Loucy (cell line): Measurements from ENCODE around the gene ZNF783.

ENCODE experiments used
- H2AFZ ChIP-seq: fragments of 200-600 bp; sonication (generic); 2 replicates; pipeline ENCODE4 v1.6.0; 2016; ENCODE audit warnings: antibody characterized with exemption, mild to moderate bottlenecking, low read length, moderate library complexity
- H3F3A ChIP-seq: fragments of 200-600 bp; 2 replicates; pipeline ENCODE4 v1.6.0; 2016; ENCODE audit warnings: antibody characterized with exemption, low read depth, mild to moderate bottlenecking
- H3K27me3 ChIP-seq: fragments of 200-600 bp; sonication (generic); 2 replicates; pipeline ENCODE4 v1.6.1; 2014; ENCODE audit warnings: low read length, mild to moderate bottlenecking; ENCODE audit not compliant: insufficient read depth, poor library complexity, severe bottlenecking
- H3K36me3 ChIP-seq: fragments of 200-600 bp; sonication (generic); 2 replicates; pipeline ENCODE4 v1.6.1; 2016; ENCODE audit warnings: low read length; ENCODE audit not compliant: insufficient read depth
- H3K4me1 ChIP-seq: fragments of 200-600 bp; sonication (generic); 2 replicates; pipeline ENCODE4 v1.5.1; 2014; ENCODE audit warnings: low read length, mild to moderate bottlenecking; ENCODE audit not compliant: insufficient read depth, poor library complexity, severe bottlenecking
- H3K4me2 ChIP-seq: fragments of 200-600 bp; sonication (generic); 2 replicates; pipeline ENCODE4 v1.6.0; 2014; ENCODE audit warnings: antibody characterized with exemption, low read length, low read depth, mild to moderate bottlenecking; ENCODE audit not compliant: poor library complexity, severe bottlenecking
- H3K4me3 ChIP-seq: fragments of 200-600 bp; sonication (generic); 2 replicates; pipeline ENCODE4 v1.5.1; 2014; ENCODE audit warnings: low read length, mild to moderate bottlenecking, mixed read lengths; ENCODE audit not compliant: poor library complexity, severe bottlenecking
- H3K79me2 ChIP-seq: fragments of 200-600 bp; sonication (generic); 2 replicates; pipeline ENCODE4 v1.6.1; 2014; ENCODE audit warnings: low read length; ENCODE audit not compliant: insufficient read depth
- H3K9ac ChIP-seq: fragments of 200-600 bp; sonication (generic); 2 replicates; pipeline ENCODE4 v1.6.0; 2014; ENCODE audit warnings: mild to moderate bottlenecking, low read depth, low read length, moderate library complexity; ENCODE audit not compliant: poor library complexity, severe bottlenecking
- H3K9me2 ChIP-seq: fragments of 200-600 bp; sonication (generic); replicated peaks from 2 replicates; pipeline ENCODE4 v1.6.1; 2016; ENCODE audit warnings: low read depth, low read length, mixed read lengths
- H3K9me3 ChIP-seq: fragments of 200-600 bp; sonication (generic); 2 replicates; pipeline ENCODE4 v1.6.1; 2014; ENCODE audit warnings: mild to moderate bottlenecking, antibody characterized with exemption, low read length, low read depth; ENCODE audit not compliant: insufficient read depth
- H4K20me1 ChIP-seq: fragments of 200-600 bp; sonication (generic); 2 replicates; pipeline ENCODE4 v1.6.0; 2014; ENCODE audit warnings: antibody characterized with exemption, low read length, mild to moderate bottlenecking; ENCODE audit not compliant: insufficient read depth, poor library complexity, severe bottlenecking
- CTCF ChIP-seq: fragments of 200-600 bp; sonication (generic); conservative IDR thresholded peaks from 2 replicates; pipeline ENCODE4 v1.5.1; 2014; ENCODE audit warnings: mild to moderate bottlenecking, antibody characterized with exemption, low read length
- EZH2phosphoT487 ChIP-seq: fragments of 200-600 bp; IDR thresholded peaks from 2 replicates; pipeline ENCODE4 v1.6.1; 2018; ENCODE audit warnings: antibody characterized with exemption, mild to moderate bottlenecking, moderate library complexity, borderline replicate concordance

The ZNF783 gene

GRCh38 chr7:149252378-149252777 is 9.6 kb upstream of the ZNF783 start:
- no peaks in the 10 kb centered on the region for H4K20me1 ChIP-seq
- no peaks in the 10 kb centered on the region for H3K27me3 ChIP-seq
- no peak overlapping the region for H3K4me2 ChIP-seq
- H3F3A ChIP-seq, result no peaks in the 10 kb centered on the region
- no peaks in the 10 kb centered on the region for H3K9me3 ChIP-seq
- H3K9ac ChIP-seq, result no peak overlapping the region
- H3K79me2 ChIP-seq, result peaks cover 8% of the 10 kb centered on the region
- no peak for TF ChIP-seq EZH2phosphoT487
- no peak for TF ChIP-seq CTCF
- H3K9me2 ChIP-seq, result no peaks in the 10 kb centered on the region
- H2AFZ ChIP-seq, result no peak overlapping the region
- H3K4me1 ChIP-seq, result no peaks in the 10 kb centered on the region
- H3K4me3 ChIP-seq, result no peak overlapping the region
- H3K36me3 ChIP-seq, result peaks cover 61% of the 10 kb centered on the region

- H3K4me3 ChIP-seq, result no peak overlapping the region
- no peaks in the 10 kb centered on the region for H4K20me1 ChIP-seq
- H3K4me2 ChIP-seq, result no peak overlapping the region
- H3K79me2 ChIP-seq, result no peaks in the 10 kb centered on the region
- no peaks in the 10 kb centered on the region for H3K9me2 ChIP-seq
- TF ChIP-seq CTCF (no peak), EZH2phosphoT487 (no peak)
- no peaks in the 10 kb centered on the region for H3K4me1 ChIP-seq
- H3K9me3 ChIP-seq, result no peaks in the 10 kb centered on the region
- no peaks in the 10 kb centered on the region for H3F3A ChIP-seq
- no peaks in the 10 kb centered on the region for H3K27me3 ChIP-seq
- H2AFZ ChIP-seq, result no peak overlapping the region
- H3K36me3 ChIP-seq, result peaks cover 61% of the 10 kb centered on the region
- no peak overlapping the region for H3K9ac ChIP-seq
Observed at GRCh38 chr7:149253665-149254064, 8.3 kb upstream of the ZNF783 start.

- Histone ChIP-seq H3K27me3 (no peaks in the 10 kb centered on the region), H3K4me3 (no peak overlapping the region), H3K36me3 (peaks cover 61% of the 10 kb centered on the region), H3K4me2 (no peak overlapping the region), H3K9me2 (no peaks in the 10 kb centered on the region), H3K9ac (no peak overlapping the region), H4K20me1 (no peaks in the 10 kb centered on the region), H3K9me3 (no peaks in the 10 kb centered on the region), H3K4me1 (no peaks in the 10 kb centered on the region), H2AFZ (no peak overlapping the region), H3F3A (no peaks in the 10 kb centered on the region), H3K79me2 (no peaks in the 10 kb centered on the region)
- TF ChIP-seq CTCF (no peak), EZH2phosphoT487 (no peak)
Observed at GRCh38 chr7:149254181-149254858, 7.7 kb upstream of the ZNF783 start.
